Endothelial cell of umbilical vein (primary cell): ENCODE data around the gene PLS1. TPM values are rescaled to one million over a fixed set of nuclear protein-coding genes. Genes with fewer than 3 reads are reported as not detected.

Experiments
- BruUV-seq: library from RNA; stranded (reverse); fragments of 400-500 nt; replicated peaks from 2 replicates; lab custom pipeline; 2021; lab: Mats Ljungman, UMichigan
- CTCF ChIA-PET: fragments of 300-600, 350-600 bp; sonication (Branson Sonifier 250); formaldehyde crosslinking; loops from one replicate; lab custom pipeline; 2021; ENCODE audit warnings: antibody characterized with exemption, inconsistent platforms; lab: Charles Lee
- POLR2A ChIA-PET: fragments of 300-600, 350-600 bp; sonication (Branson Sonifier 250); formaldehyde crosslinking; loops from one replicate; lab custom pipeline; 2021; ENCODE audit warnings: antibody characterized with exemption, inconsistent platforms; lab: Charles Lee
- DNase-seq: peaks from one replicate; pipeline ENCODE4 v3.0.0-alpha.2; 2011; ENCODE audit warnings: low read depth, low spot score
- FAIRE-seq: peaks from 2 replicates; lab custom pipeline; 2011; peaks lifted over from hg19 to GRCh38; lab: Jason Lieb, UNC
- H2AFZ ChIP-seq: 2 replicates; pipeline ENCODE4 v1.6.0; 2012; ENCODE audit warnings: low read depth, low read length, control low read depth, inconsistent platforms
- H3K27ac ChIP-seq: 2 replicates; pipeline ENCODE4 v1.5.1; 2011; ENCODE audit warnings: low read depth, mild to moderate bottlenecking, control low read depth, low read length, moderate library complexity; ENCODE audit not compliant: insufficient read depth
- H3K27me3 ChIP-seq, 2 experiments: 2 replicates each; pipeline versions ENCODE4 v1.6.0 to v1.6.1; 2011; ENCODE audit warnings: low read length in 2 of 2, mixed read lengths in 1 of 2; ENCODE audit not compliant: control insufficient read depth in 2 of 2, insufficient read depth in 2 of 2
- H3K36me3 ChIP-seq, 2 experiments: 2 replicates in 1 of 2; 3 replicates in 1 of 2; pipeline ENCODE4 v1.5.1; 2011; ENCODE audit warnings: low read length in 2 of 2, mild to moderate bottlenecking in 1 of 2, moderate library complexity in 1 of 2; ENCODE audit not compliant: control insufficient read depth in 2 of 2, insufficient read depth in 2 of 2; ENCODE audit errors: extremely low read depth in 1 of 2
- H3K4me1 ChIP-seq: 3 replicates; pipeline ENCODE4 v1.5.1; 2011; ENCODE audit warnings: mild to moderate bottlenecking, low read length; ENCODE audit not compliant: control insufficient read depth, insufficient read depth; ENCODE audit errors: extremely low read depth
- H3K4me2 ChIP-seq: 2 replicates; pipeline ENCODE4 v1.6.1; 2011; ENCODE audit warnings: low read length, control low read depth, mixed read lengths; ENCODE audit not compliant: insufficient read depth
- H3K4me3 ChIP-seq, 3 experiments: fragments of 200-600 bp in 1 of 3; sonication (generic), shearing (Covaris generic) in 1 of 3; replicated peaks in 1 of 3; 2 replicates each; pipeline ENCODE4 v1.5.1; 2011 to 2016; ENCODE audit warnings: control low read depth in 3 of 3, low read length in 3 of 3, mild to moderate bottlenecking in 2 of 3, inconsistent platforms in 1 of 3, low read depth in 1 of 3, moderate library complexity in 1 of 3; ENCODE audit not compliant: insufficient read depth in 1 of 3
- H3K79me2 ChIP-seq: 2 replicates; pipeline ENCODE4 v1.6.0; 2012; ENCODE audit warnings: low read length, inconsistent platforms; ENCODE audit not compliant: control insufficient read depth, insufficient read depth
- H3K9ac ChIP-seq: replicated peaks from 2 replicates; pipeline ENCODE3; 2011; ENCODE audit warnings: low read length, control low read depth; ENCODE audit not compliant: insufficient read depth; ENCODE audit errors: extremely low read depth
- H3K9me1 ChIP-seq: replicated peaks from 3 replicates; pipeline ENCODE4 v1.6.0; 2011; ENCODE audit warnings: mild to moderate bottlenecking, low read length; ENCODE audit not compliant: control insufficient read depth, insufficient read depth; ENCODE audit errors: extremely low read depth
- H3K9me3 ChIP-seq: replicated peaks from 2 replicates; pipeline ENCODE4 v1.5.1; 2012; ENCODE audit warnings: low read length, inconsistent platforms; ENCODE audit not compliant: control insufficient read depth, insufficient read depth
- H4K20me1 ChIP-seq: replicated peaks from 2 replicates; pipeline ENCODE3; 2011; ENCODE audit warnings: mild to moderate bottlenecking, low read length; ENCODE audit not compliant: control insufficient read depth, insufficient read depth; ENCODE audit errors: extremely low read depth
- EZH2 ChIP-seq: IDR thresholded peaks from 2 replicates; pipeline ENCODE4 v1.6.1; 2012; ENCODE audit warnings: borderline replicate concordance, low read depth, mild to moderate bottlenecking, moderate library complexity, low read length, inconsistent platforms; ENCODE audit not compliant: severe bottlenecking
- FOS ChIP-seq: IDR thresholded peaks from 2 replicates; pipeline ENCODE4 v1.6.1; 2011; ENCODE audit warnings: mild to moderate bottlenecking, low read length, moderate library complexity, borderline replicate concordance; ENCODE audit not compliant: insufficient read depth
- GATA2 ChIP-seq: IDR thresholded peaks from 2 replicates; pipeline ENCODE4 v1.7.0; 2011; ENCODE audit warnings: low read depth, mild to moderate bottlenecking, moderate library complexity, mixed read lengths, low read length; ENCODE audit not compliant: insufficient read length, insufficient read depth
- JUN ChIP-seq: IDR thresholded peaks from 2 replicates; pipeline ENCODE4 v1.6.1; 2011; ENCODE audit warnings: borderline replicate concordance, low read depth; ENCODE audit not compliant: insufficient read length, insufficient read depth
- MAX ChIP-seq: IDR thresholded peaks from 2 replicates; pipeline ENCODE4 v1.6.1; 2011; ENCODE audit not compliant: insufficient read depth, insufficient read length
- MYC ChIP-seq: IDR thresholded peaks from one replicate; pipeline ENCODE4 v1.6.1; 2011; ENCODE audit warnings: mild to moderate bottlenecking, low read depth, low read length
- POLR2A ChIP-seq: IDR thresholded peaks from 2 replicates; pipeline ENCODE4 v1.6.1; 2012; ENCODE audit warnings: low read depth, mild to moderate bottlenecking, control low read depth, low read length
- POLR2AphosphoS5 ChIP-seq: IDR thresholded peaks from 2 replicates; pipeline ENCODE4 v1.6.1; 2012; ENCODE audit warnings: low read depth, mild to moderate bottlenecking, control low read depth, low read length, moderate library complexity; ENCODE audit not compliant: insufficient read depth
- dilution Hi-C: fragments of 300-500 bp; cut with MboI; formaldehyde crosslinking; loops from one replicate; pipeline ENCODE4 v1.15.0; 2019; ENCODE audit warnings: low sequenced_read_pairs; ENCODE audit not compliant: extremely low pct_ligation_motif_present
- intact Hi-C: fragments of 100-400 bp; cut with micrococcal nuclease; formaldehyde crosslinking; loops from one replicate; pipeline ENCODE4 v1.10.0; 2022
- polyA plus RNA-seq, 4 experiments: library from polyadenylated mRNA; depleted of rRNA in 3 of 4; stranded (reverse) in 3 of 4; unstranded in 1 of 4; fragments of >200 nt; gene quantifications; 2 replicates each; pipeline versions ENCODE4 v1.2.1 to v1.2.3, GENCODE V29; 2011 to 2012; ENCODE audit warnings: missing spikeins in 1 of 4
- total RNA-seq: library from RNA; stranded (reverse); gene quantifications from 2 replicates; pipeline ENCODE4 v1.2.3, GENCODE V29; 2021
- TF ChIP-seq, protein P1 (sequence below), 2 donors: IDR thresholded peaks; 1 replicate in 1 of 2; 2 replicates in 1 of 2; pipeline ENCODE4 v1.5.1; 2011; ENCODE audit warnings: low read length in 2 of 2, mild to moderate bottlenecking in 2 of 2, moderate library complexity in 2 of 2, control low read depth in 1 of 2, inconsistent platforms in 1 of 2, low read depth in 1 of 2; ENCODE audit not compliant: insufficient read depth in 1 of 2; ENCODE audit errors: extremely low read depth in 1 of 2

Gene PLS1
- total and polyA plus RNA-seq, 2 donors (not counting 3 experiments of a cell fraction or from before 2014, with no cell fraction given), result 0.59 to 1.3 TPM

GRCh38 chr3:142553741-142554140 lies 42.5 kb upstream of the PLS1 start:
- H3K9ac ChIP-seq, result no peak overlapping the region
- H3K27ac ChIP-seq, result no peak overlapping the region
- intact Hi-C loops (no loop called here), dilution Hi-C loops (no loop called here)
- no peaks in the 10 kb centered on the region for H3K9me1 ChIP-seq
- H3K36me3 ChIP-seq, result peaks cover 0 to 8% of the 10 kb centered on the region in 2 experiments
- DNase-seq (no peak), FAIRE-seq (no peak)
- H3K79me2 ChIP-seq, result no peaks in the 10 kb centered on the region
- ChIA-PET CTCF (interaction anchor here (1.1 kb wide), 1 partner anchor 9 kb away, joined by 5 read pairs; no protein-coding TSS in a partner anchor), POLR2A (no interaction called here)
- no peak overlapping the region for H3K4me2 ChIP-seq
- H3K9me3 ChIP-seq, result no peaks in the 10 kb centered on the region
- TF ChIP-seq JUN (no peak), POLR2A (no peak)
- H4K20me1 ChIP-seq, result no peaks in the 10 kb centered on the region
- no peaks in the 10 kb centered on the region for H3K27me3 ChIP-seq
- H2AFZ ChIP-seq, result no peak overlapping the region
- no TSS peak for BruUV-seq
- H3K4me1 ChIP-seq, result no peaks in the 10 kb centered on the region
- no peak overlapping the region for H3K4me3 ChIP-seq

- Histone ChIP-seq H3K79me2 (no peaks in the 10 kb centered on the region), H3K9me1 (no peaks in the 10 kb centered on the region), H3K4me3 (no peak overlapping the region), H3K27ac (no peak overlapping the region), H3K9me3 (no peaks in the 10 kb centered on the region), H3K4me1 (no peaks in the 10 kb centered on the region), H3K36me3 (peaks cover 2 to 6% of the 10 kb centered on the region in 2 experiments), H2AFZ (no peak overlapping the region), H3K4me2 (no peak overlapping the region), H3K27me3 (no peaks in the 10 kb centered on the region), H4K20me1 (no peaks in the 10 kb centered on the region), H3K9ac (no peak overlapping the region)
- intact Hi-C loops (no loop called here), dilution Hi-C loops (no loop called here)
- DNase-seq (no peak), FAIRE-seq (no peak)
- ChIA-PET POLR2A (no interaction called here), CTCF (no interaction called here)
- BruUV-seq, result no TSS peak
- TF ChIP-seq MYC (no peak), JUN (no peak), POLR2AphosphoS5 (no peak), MAX (no peak), FOS (no peak), EZH2 (no peak), POLR2A (no peak), GATA2 (no peak)
- TF ChIP-seq, protein P1, sequence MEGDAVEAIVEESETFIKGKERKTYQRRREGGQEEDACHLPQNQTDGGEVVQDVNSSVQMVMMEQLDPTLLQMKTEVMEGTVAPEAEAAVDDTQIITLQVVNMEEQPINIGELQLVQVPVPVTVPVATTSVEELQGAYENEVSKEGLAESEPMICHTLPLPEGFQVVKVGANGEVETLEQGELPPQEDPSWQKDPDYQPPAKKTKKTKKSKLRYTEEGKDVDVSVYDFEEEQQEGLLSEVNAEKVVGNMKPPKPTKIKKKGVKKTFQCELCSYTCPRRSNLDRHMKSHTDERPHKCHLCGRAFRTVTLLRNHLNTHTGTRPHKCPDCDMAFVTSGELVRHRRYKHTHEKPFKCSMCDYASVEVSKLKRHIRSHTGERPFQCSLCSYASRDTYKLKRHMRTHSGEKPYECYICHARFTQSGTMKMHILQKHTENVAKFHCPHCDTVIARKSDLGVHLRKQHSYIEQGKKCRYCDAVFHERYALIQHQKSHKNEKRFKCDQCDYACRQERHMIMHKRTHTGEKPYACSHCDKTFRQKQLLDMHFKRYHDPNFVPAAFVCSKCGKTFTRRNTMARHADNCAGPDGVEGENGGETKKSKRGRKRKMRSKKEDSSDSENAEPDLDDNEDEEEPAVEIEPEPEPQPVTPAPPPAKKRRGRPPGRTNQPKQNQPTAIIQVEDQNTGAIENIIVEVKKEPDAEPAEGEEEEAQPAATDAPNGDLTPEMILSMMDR (IDR thresholded peaks at IDR 0.05; ENCODE audit: extremely low read depth in 1 of 2, insufficient read depth in 1 of 2, low read depth in 1 of 2, low read length in 2 of 2), result no peak
Observed at GRCh38 chr3:142560118-142560517, 36.1 kb upstream of the PLS1 start.
